Gastroesophageal sphincter (tissue), 3 donors: ENCODE data around the gene TAPT1.

ENCODE experiments used
- EP300 ChIP-seq: sonication (generic); formaldehyde crosslinking; IDR thresholded peaks from one replicate; pipeline ENCODE4 v1.6.1; 2017; ENCODE audit warnings: antibody characterized with exemption, mild to moderate bottlenecking
- TF ChIP-seq, protein P1 (sequence below), 4 experiments: fragments of 200-600 bp in 2 of 4; fragments of 450-650 bp in 2 of 4; sonication (generic) in 1 of 4; IDR thresholded peaks; one replicate each; pipeline ENCODE4 v1.5.1; 2017 to 2019; ENCODE audit warnings: antibody characterized with exemption in 4 of 4, mild to moderate bottlenecking in 2 of 4, moderate library complexity in 2 of 4

DNA sequence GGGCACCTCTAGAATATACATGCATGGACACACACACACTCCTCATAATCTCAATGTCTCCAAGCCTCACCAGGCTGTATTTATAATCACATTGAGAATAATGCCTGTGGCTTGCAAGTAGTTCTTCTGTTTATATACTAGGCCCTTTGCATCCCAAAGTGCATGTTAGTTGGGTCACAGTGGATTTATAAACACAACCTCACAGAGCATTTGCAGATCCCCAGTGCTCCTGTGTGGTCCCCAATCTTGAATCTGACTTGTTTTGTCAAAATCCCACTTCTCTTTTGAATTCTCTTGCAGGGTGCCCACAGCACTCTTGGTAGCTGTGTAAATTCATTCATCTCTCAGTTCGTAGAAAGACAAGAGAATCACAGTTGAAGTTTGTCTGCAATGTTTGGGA lies 92.9 kb downstream of the TAPT1 start:
- TF ChIP-seq, protein P1, sequence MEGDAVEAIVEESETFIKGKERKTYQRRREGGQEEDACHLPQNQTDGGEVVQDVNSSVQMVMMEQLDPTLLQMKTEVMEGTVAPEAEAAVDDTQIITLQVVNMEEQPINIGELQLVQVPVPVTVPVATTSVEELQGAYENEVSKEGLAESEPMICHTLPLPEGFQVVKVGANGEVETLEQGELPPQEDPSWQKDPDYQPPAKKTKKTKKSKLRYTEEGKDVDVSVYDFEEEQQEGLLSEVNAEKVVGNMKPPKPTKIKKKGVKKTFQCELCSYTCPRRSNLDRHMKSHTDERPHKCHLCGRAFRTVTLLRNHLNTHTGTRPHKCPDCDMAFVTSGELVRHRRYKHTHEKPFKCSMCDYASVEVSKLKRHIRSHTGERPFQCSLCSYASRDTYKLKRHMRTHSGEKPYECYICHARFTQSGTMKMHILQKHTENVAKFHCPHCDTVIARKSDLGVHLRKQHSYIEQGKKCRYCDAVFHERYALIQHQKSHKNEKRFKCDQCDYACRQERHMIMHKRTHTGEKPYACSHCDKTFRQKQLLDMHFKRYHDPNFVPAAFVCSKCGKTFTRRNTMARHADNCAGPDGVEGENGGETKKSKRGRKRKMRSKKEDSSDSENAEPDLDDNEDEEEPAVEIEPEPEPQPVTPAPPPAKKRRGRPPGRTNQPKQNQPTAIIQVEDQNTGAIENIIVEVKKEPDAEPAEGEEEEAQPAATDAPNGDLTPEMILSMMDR (IDR thresholded peaks at IDR 0.05) = no peak
- no peak for TF ChIP-seq EP300
